GM12891 (cell line): ENCODE measurements around the gene IMPDH1.

Source experiments
- DNase-seq: peaks from one replicate; pipeline ENCODE4 v3.0.0; 2011; ENCODE audit warnings: low spot score; ENCODE audit not compliant: insufficient read length
- FAIRE-seq: peaks from 2 replicates; lab custom pipeline; 2011; peaks lifted over from hg19 to GRCh38; lab: Jason Lieb, UNC
- PAX5 ChIP-seq: IDR thresholded peaks from 2 replicates; pipeline ENCODE4 v1.6.1; 2011; ENCODE audit warnings: low read length, moderate library complexity, mild to moderate bottlenecking; ENCODE audit not compliant: insufficient read depth, severe bottlenecking
- POLR2A ChIP-seq: IDR thresholded peaks from 2 replicates; pipeline ENCODE4 v1.6.1; 2011; ENCODE audit warnings: low read depth, low read length, control low read depth
- POLR2AphosphoS5 ChIP-seq: IDR thresholded peaks from 2 replicates; pipeline ENCODE4 v1.6.1; 2011; ENCODE audit warnings: low read depth, low read length, control low read depth
- POU2F2 ChIP-seq: IDR thresholded peaks from 2 replicates; pipeline ENCODE4 v1.6.1; 2011; ENCODE audit warnings: low read depth, mild to moderate bottlenecking, control low read depth, low read length, moderate library complexity
- SPI1 ChIP-seq: IDR thresholded peaks from 2 replicates; pipeline ENCODE4 v1.6.1; 2011; ENCODE audit warnings: low read depth, low read length, control low read depth
- TAF1 ChIP-seq: IDR thresholded peaks from 2 replicates; pipeline ENCODE4 v1.6.1; 2011; ENCODE audit warnings: low read depth, low read length, control low read depth

Gene IMPDH1

DNA sequence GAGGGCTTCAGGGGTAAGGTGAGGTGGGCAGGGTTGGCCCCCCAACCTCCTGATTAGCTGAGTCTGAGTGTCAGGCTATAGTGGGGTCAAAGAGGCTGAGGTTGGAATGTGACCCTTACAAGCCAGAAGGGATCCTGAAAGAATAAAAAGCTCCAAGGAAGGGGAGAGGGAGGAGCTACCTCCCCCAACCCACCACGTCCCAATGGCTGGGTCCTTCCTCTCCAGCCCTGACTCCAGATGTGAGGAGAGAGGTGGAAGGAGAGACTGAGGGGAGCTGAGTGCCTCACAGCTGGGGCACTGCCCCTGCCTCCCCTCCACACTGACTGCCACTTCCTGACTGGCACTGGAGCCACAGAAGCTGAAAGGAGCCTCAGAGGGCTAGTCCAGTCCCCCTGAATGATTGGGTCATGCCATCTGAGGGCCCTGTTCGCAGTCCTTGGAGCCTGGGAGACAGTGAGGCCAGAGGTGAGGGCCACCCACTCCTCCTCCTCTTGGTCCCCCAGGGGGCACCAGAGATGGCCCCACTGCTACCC, 20.6 kb downstream of the IMPDH1 start:
- no peak for FAIRE-seq
- no peak for DNase-seq
- TF ChIP-seq POU2F2, result no peak
- TF ChIP-seq POLR2AphosphoS5, result no peak
- TF ChIP-seq TAF1, result no peak
- no peak for TF ChIP-seq PAX5
- TF ChIP-seq SPI1, result no peak
- TF ChIP-seq POLR2A, result no peak

DNA sequence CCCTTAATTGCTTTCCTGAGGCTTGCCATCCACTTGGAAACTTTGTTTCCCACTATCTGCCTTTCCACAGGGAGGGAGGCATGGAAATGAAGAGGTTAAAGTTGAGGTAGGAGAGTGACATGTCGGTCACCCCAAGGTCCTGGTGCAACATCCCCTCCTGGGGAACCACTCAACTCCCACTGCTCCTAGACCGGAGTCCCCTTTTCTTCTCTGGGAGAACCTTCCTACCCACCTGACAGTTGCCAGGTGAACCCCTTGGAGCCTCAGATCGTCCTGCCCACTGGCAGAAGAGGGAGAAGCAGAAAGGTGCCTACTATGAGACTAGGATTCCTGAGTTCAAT, 21.7 kb downstream of the IMPDH1 start:
- FAIRE-seq (no peak), DNase-seq (no peak)
- TF ChIP-seq TAF1 (no peak), PAX5 (no peak), SPI1 (no peak), POU2F2 (no peak), POLR2AphosphoS5 (no peak), POLR2A (no peak)

DNA sequence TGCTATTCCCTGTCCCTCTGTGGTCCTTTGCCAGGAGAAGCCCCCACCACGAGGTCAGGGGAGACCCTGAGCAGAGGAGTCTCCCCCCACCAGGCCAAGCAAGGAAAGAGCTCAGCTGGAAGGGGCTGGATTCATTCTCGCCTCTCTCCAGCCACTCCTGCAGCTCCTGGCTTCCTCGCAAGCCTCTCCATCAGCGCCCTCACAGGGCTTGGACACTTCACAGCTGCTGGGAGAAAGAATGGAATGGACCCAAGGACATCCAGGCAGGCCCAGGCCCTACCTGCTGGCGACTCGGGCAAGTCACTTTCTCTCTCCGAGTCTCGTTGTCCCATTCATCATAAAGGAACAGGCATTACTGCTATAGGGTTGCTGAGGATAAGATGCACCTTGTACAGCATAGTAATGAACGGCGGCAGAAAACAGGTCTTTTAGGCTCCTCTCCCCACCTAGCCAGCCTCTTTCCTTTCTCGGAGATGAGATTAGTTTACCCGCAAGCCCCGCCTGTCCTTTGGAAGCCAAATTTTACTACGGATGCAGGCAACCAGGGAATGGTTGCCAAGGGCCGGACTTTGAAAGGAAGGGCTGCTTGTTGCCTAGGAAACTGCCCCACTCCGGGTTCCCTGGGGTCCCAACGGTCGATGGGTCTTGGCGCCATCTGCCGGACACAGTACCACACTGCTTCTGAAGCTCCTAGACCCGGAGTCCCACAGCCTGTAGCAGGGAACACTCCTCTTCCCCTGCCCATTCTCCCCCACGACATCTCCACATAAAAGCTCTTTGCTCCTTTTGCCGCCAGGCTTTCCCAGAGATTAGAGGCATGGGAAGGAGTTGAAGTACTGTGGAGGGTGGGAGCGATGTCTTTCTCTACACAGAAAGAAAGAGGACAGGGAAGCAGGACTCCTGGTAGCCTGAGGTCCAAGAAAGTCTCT, 22.3 kb downstream of the IMPDH1 start:
- peak; percentile 47 for FAIRE-seq
- DNase-seq, result peak; percentile 92
- TF ChIP-seq TAF1 (no peak), POU2F2 (no peak), SPI1 (no peak), PAX5 (no peak), POLR2AphosphoS5 (no peak), POLR2A (no peak)

DNA sequence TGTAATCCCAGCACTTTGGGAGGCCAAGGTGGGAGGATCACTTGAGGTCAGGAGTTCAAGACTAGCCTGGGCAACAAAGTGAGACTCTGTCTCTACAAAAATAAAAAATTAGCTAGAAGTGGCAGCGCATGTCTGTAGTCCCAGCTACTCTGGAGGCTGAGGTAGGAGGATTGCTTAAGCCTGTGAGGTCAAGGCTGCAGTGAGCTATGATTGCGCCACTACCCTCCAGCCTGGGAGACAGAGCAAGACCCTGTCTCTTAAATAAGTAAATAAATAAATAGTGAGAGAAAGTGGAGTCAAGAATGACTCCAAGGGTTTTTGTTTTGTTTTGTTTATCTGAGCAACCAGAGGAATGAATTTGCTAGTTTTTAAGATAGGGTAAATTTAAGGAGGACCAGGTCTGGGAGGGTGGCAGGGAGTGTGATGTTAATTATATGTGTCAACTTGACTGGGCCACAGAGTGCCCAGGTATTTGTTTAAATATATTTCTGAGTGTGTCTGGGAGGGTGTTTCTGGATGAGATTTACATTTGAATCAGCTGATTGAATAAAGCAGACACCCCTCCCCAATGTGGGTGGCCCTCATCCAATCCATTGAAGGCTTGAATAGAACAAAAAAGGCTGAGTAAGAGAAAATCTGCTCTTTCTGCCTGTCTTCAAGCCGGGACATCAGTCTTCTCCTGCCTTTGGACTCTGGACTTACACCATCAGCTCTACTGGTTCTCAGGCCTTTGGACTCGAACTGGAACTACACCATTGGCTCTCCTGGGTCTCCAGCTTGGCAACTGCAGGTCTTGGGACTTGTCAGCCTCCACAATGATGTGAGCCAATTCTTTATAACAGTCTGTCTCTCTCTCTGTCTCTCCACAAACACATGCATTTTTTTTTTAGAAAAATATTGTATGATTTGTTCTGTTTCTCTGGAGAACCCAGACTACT, 23.5 kb downstream of the IMPDH1 start:
- DNase-seq (no peak), FAIRE-seq (no peak)

DNA sequence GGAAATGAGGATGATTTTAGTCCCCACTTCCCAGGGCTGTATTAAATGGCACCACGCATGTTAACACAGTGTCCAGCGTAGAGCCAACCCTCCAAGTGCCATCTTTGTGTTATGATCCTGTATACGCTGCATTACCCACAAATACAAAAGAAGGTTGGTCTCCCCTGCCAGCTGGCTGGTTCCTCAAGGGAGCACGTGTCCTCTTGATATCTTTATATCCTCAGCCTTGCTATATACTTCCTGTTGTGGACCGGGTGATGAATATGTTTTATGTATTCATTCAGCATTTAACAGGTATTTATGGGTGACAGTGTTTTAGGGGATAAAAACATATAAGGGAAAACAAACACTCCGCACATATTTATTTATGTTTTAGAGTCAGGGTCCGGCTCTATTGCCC, 25.1 kb downstream of the IMPDH1 start:
- no peak for FAIRE-seq
- DNase-seq, result no peak
- no peak for TF ChIP-seq POLR2AphosphoS5
- TF ChIP-seq POU2F2, result no peak
- no peak for TF ChIP-seq TAF1
- TF ChIP-seq SPI1, result no peak
- TF ChIP-seq POLR2A, result no peak
- no peak for TF ChIP-seq PAX5

More for the DNA sequence above, 23.5 kb downstream of the IMPDH1 start:
- no peak for TF ChIP-seq POLR2A
- TF ChIP-seq SPI1, result no peak
- no peak for TF ChIP-seq POLR2AphosphoS5
- TF ChIP-seq TAF1, result no peak
- TF ChIP-seq PAX5, result no peak
- TF ChIP-seq POU2F2, result no peak

DNA sequence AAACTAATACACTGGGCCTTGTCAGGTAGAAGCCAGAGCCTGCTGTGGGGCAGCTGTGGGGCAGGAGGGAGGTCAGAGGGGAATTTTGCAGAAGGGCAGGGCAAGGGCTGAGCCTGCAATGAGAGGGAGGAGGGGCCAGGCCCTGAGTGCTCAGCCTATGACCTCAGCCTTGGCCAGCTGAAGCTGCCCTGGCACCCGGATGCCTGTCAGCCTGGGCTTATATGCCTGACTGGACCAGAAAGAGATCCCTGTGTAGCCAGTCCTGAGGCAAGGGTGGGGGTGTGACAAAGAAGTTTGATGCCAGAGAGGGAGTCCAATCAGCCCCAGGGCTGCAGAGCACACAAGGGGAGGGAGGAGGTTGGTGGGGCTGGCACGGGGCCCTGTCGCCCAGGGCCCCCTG, 26.0 kb downstream of the IMPDH1 start:
- FAIRE-seq (no peak), DNase-seq (no peak)
- TF ChIP-seq POLR2AphosphoS5 (no peak), SPI1 (no peak), TAF1 (no peak), PAX5 (no peak), POU2F2 (no peak), POLR2A (no peak)

DNA sequence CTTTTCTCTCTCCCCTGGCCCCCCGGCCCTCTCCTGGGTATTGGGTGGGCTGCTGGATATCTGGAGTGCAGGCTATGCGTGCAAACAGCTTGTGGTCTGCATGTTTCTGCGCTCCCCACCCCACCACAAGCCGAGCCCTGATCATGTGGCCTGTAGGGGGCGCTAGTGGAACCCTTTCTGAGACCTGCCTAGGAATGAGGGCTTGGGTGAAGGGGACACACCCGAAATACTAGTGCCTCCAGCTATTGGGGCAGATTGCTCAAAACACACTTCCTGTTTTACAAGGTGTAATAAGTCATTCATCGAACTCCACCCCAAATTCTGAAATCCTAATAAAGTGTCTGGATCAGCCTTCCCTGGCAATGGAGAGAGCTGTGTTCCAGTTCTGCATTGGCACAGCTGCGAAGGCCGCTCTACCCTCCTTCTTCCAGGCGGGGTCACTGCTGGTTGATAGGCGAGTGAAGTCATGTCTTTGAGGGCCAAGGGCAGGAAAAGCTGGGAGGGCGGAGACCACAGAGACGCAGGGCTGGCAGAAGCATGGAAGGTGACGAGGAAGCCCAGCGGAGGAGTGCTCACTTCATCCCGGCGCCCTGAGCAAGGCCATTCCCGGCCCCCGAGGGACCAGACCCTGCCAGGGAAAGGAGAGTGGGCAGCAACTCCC, 28.5 kb downstream of the IMPDH1 start:
- TF ChIP-seq PAX5 (no peak), POLR2A (no peak), SPI1 (peak; percentile 41), TAF1 (no peak), POU2F2 (no peak)
- FAIRE-seq (no peak), DNase-seq (peak; percentile 57)

DNA sequence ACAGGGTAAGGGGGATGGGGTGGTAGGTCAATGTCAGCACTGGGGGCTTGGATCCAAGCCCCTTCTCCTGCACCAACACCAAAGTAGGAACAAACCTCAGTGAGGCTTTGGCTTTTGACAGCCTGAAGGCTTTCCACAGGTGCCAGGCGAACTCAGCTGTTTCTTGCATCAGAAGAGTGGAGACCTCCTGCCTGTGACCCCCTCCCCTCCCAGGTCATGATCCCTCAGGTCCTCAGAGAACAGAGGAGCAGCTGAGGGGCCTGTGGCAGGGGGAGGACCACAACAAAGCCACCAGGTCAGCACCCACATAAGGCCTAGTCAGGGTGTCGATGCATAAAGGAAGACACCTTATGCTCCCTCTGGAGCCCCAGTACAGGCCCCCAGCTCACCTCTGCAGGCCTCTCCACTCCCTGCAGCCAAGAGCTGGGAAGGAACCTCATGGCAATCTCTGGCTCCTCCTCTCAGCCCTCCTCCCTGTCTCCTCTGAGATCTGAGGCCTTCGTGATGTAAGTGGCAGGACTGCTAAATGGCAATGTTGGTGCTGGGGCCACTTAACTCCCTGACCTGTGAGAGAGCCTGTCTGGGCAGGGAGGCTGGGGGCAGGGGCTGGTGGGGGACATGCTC, 29.2 kb downstream of the IMPDH1 start:
- FAIRE-seq (no peak), DNase-seq (no peak)
- TF ChIP-seq POU2F2, result no peak
- no peak for TF ChIP-seq TAF1
- TF ChIP-seq SPI1, result no peak
- TF ChIP-seq POLR2A, result no peak
- no peak for TF ChIP-seq PAX5
- TF ChIP-seq POLR2AphosphoS5, result no peak
